ENCODE results near the gene ALCAM.

The ALCAM gene

DNA sequence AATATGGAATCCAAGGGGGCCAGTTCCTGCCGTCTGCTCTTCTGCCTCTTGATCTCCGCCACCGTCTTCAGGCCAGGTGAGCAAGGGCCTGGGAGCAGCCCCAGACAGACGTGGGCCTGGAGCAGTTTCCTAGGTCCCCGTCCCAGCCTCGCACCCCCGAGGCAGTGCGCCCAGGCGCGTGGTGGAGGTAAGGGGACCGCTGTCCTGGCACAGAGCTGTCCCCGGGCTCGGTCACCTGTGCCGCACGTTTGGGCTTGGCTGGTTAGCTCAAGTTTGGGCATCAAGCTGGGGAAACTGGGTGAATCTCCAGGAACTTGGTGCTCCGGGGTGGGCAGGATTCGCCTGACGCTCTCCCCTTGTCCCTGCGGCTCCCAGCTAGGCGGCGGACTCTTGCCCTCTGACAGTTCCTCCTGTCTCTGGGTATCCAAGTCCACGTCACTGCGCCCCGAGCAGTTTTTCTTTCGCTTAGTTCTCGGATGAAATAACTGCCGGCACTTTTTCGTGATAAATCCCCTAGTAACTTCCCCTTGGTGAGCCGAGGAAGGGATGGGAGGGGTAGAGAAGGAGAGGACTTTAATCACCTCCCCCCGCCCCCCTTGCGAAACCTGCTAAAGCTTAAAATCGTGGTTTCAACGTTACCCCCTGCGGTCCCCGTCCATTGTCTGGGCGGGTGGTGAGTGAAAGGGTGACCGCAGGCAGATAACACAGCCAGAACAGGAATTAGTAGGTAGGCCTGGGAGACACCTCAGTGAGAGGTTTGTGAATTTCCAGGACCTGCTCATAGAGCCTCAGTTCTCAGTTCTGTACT, 901 bp downstream of the ALCAM start (continued):
- TF ChIP-seq TRIM28 (IDR thresholded peaks at IDR 0.05; ENCODE audit: borderline replicate concordance, low read length) (no peak), KLF7 (tag by site-specific recombination; IDR thresholded peaks at IDR 0.05; ENCODE audit: borderline replicate concordance) (no peak), ZBTB1 (tag by site-specific recombination; IDR thresholded peaks at IDR 0.05) (no peak), KLF9 (tag by site-specific recombination; IDR thresholded peaks at IDR 0.05; ENCODE audit: low read depth) (no peak), HOXC10 (CRISPR knock-in tag; IDR thresholded peaks at IDR 0.05) (no peak), ZNF558 (tag by site-specific recombination; IDR thresholded peaks at IDR 0.05) (no peak), SCRT1 (tag by site-specific recombination; IDR thresholded peaks at IDR 0.05; ENCODE audit: borderline replicate concordance) (no peak), ZNF362 (tag by site-specific recombination; IDR thresholded peaks at IDR 0.05) (no peak), KLF17 (tag by site-specific recombination; IDR thresholded peaks at IDR 0.05) (no peak), ZNF629 (tag by site-specific recombination; IDR thresholded peaks at IDR 0.05) (peak; percentile 35; the same call in 1 of the 2 replicates), ZNF792 (tag by site-specific recombination; IDR thresholded peaks at IDR 0.05) (no peak), ZFP69B (tag by site-specific recombination; IDR thresholded peaks at IDR 0.05) (no peak), ZNF146 (tag by site-specific recombination; IDR thresholded peaks at IDR 0.05) (no peak), ZNF24 (tag by site-specific recombination; IDR thresholded peaks at IDR 0.05) (no peak), ZNF274 (IDR thresholded peaks at IDR 0.05; ENCODE audit: low read length) (no peak), ZNF274 (tag by site-specific recombination; IDR thresholded peaks at IDR 0.05; ENCODE audit: borderline replicate concordance) (no peak), ZBTB49 (tag by site-specific recombination; IDR thresholded peaks at IDR 0.05; ENCODE audit: low read depth) (no peak), GLIS1 (tag by site-specific recombination; IDR thresholded peaks at IDR 0.05) (peak; percentile 94), ZNF843 (tag by site-specific recombination; IDR thresholded peaks at IDR 0.05) (0 out of 2 replicates have a peak, but pooled peaks have one; percentile 13), ZNF184 (tag by site-specific recombination; IDR thresholded peaks at IDR 0.05) (no peak), HOXA7 (CRISPR knock-in tag; IDR thresholded peaks at IDR 0.05; ENCODE audit: borderline replicate concordance) (no peak), ZNF530 (tag by site-specific recombination; IDR thresholded peaks at IDR 0.05; ENCODE audit: low read depth) (no peak), SP7 (tag by site-specific recombination; IDR thresholded peaks at IDR 0.05) (peak; percentile 56; the same call in 1 of the 2 replicates), WT1 (tag by site-specific recombination; IDR thresholded peaks at IDR 0.05) (no peak)
- TF ChIP-seq, protein P1, sequence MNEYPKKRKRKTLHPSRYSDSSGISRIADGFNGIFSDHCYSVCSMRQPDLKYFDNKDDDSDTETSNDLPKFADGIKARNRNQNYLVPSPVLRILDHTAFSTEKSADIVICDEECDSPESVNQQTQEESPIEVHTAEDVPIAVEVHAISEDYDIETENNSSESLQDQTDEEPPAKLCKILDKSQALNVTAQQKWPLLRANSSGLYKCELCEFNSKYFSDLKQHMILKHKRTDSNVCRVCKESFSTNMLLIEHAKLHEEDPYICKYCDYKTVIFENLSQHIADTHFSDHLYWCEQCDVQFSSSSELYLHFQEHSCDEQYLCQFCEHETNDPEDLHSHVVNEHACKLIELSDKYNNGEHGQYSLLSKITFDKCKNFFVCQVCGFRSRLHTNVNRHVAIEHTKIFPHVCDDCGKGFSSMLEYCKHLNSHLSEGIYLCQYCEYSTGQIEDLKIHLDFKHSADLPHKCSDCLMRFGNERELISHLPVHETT (tag by site-specific recombination; IDR thresholded peaks at IDR 0.05), result no peak
- TF ChIP-seq, protein P2, sequence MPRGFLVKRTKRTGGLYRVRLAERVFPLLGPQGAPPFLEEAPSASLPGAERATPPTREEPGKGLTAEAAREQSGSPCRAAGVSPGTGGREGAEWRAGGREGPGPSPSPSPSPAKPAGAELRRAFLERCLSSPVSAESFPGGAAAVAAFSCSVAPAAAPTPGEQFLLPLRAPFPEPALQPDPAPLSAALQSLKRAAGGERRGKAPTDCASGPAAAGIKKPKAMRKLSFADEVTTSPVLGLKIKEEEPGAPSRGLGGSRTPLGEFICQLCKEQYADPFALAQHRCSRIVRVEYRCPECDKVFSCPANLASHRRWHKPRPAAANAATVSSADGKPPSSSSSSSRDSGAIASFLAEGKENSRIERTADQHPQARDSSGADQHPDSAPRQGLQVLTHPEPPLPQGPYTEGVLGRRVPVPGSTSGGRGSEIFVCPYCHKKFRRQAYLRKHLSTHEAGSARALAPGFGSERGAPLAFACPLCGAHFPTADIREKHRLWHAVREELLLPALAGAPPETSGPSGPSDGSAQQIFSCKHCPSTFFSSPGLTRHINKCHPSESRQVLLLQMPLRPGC (tag by site-specific recombination; IDR thresholded peaks at IDR 0.05), result no peak
- TF ChIP-seq, protein P3, sequence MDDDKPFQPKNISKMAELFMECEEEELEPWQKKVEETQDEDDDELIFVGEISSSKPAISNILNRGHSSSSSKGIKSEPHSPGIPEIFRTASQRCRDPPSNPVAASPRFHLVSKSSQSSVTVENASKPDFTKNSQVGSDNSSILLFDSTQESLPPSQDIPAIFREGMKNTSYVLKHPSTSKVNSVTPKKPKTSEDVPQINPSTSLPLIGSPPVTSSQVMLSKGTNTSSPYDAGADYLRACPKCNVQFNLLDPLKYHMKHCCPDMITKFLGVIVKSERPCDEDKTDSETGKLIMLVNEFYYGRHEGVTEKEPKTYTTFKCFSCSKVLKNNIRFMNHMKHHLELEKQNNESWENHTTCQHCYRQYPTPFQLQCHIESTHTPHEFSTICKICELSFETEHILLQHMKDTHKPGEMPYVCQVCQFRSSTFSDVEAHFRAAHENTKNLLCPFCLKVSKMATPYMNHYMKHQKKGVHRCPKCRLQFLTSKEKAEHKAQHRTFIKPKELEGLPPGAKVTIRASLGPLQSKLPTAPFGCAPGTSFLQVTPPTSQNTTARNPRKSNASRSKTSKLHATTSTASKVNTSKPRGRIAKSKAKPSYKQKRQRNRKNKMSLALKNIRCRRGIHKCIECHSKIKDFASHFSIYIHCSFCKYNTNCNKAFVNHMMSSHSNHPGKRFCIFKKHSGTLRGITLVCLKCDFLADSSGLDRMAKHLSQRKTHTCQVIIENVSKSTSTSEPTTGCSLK (tag by site-specific recombination; IDR thresholded peaks at IDR 0.05), result no peak
- TF ChIP-seq, protein P4, sequence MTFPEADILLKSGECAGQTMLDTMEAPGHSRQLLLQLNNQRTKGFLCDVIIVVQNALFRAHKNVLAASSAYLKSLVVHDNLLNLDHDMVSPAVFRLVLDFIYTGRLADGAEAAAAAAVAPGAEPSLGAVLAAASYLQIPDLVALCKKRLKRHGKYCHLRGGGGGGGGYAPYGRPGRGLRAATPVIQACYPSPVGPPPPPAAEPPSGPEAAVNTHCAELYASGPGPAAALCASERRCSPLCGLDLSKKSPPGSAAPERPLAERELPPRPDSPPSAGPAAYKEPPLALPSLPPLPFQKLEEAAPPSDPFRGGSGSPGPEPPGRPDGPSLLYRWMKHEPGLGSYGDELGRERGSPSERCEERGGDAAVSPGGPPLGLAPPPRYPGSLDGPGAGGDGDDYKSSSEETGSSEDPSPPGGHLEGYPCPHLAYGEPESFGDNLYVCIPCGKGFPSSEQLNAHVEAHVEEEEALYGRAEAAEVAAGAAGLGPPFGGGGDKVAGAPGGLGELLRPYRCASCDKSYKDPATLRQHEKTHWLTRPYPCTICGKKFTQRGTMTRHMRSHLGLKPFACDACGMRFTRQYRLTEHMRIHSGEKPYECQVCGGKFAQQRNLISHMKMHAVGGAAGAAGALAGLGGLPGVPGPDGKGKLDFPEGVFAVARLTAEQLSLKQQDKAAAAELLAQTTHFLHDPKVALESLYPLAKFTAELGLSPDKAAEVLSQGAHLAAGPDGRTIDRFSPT (tag by site-specific recombination; IDR thresholded peaks at IDR 0.05), result no peak

Data from HEK293 (cell line).